ENCODE measurements around the gene RIPOR1.

- no peak for TF ChIP-seq YY1 (IDR thresholded peaks at IDR 0.05; ENCODE audit: insufficient read depth, insufficient read length)
- TF ChIP-seq ZNF274 (IDR thresholded peaks at IDR 0.05; ENCODE audit: low read depth, low read length) = no peak
- no peak for TF ChIP-seq SUZ12 (IDR thresholded peaks at IDR 0.05; ENCODE audit: extremely low read depth, insufficient read depth, insufficient read length)
Measured at GRCh38 chr16:67539691-67540635, 11.3 kb downstream of the RIPOR1 start.

Measured in NT2/D1 (cell line).